H9 (cell line): ENCODE data around the gene VAV2. TPM values are rescaled to one million over a fixed set of nuclear protein-coding genes. Genes with fewer than 3 reads are reported as not detected.

Experiments used
- DNase-seq: peaks from one replicate; pipeline ENCODE4 v3.0.0-alpha.2; 2017
- H2AFZ ChIP-seq: one replicate; pipeline ENCODE4 v1.6.1; 2013; ENCODE audit warnings: mild to moderate bottlenecking, low read length, control low read depth, moderate library complexity
- H2AK5ac ChIP-seq: 2 replicates; pipeline ENCODE4 v1.6.1; 2013; ENCODE audit warnings: low read length, control low read depth, mixed read lengths; ENCODE audit not compliant: insufficient read length
- H2BK120ac ChIP-seq: one replicate; pipeline ENCODE4 v1.6.1; 2013; ENCODE audit warnings: low read depth, mild to moderate bottlenecking, low read length, control low read depth, inconsistent platforms; ENCODE audit not compliant: poor library complexity, severe bottlenecking
- H2BK12ac ChIP-seq: 2 replicates; pipeline ENCODE4 v1.6.1; 2013; ENCODE audit warnings: low read length, control low read depth, mixed read lengths, low read depth; ENCODE audit not compliant: insufficient read length
- H2BK15ac ChIP-seq: 2 replicates; pipeline ENCODE4 v1.6.1; 2013; ENCODE audit warnings: low read depth, low read length, control low read depth
- H2BK20ac ChIP-seq: one replicate; pipeline ENCODE4 v1.6.1; 2013; ENCODE audit warnings: low read depth, mild to moderate bottlenecking, low read length, control low read depth, inconsistent platforms; ENCODE audit not compliant: poor library complexity, severe bottlenecking
- H2BK5ac ChIP-seq: 2 replicates; pipeline ENCODE4 v1.6.1; 2013; ENCODE audit warnings: low read length, control low read depth, mixed read lengths; ENCODE audit not compliant: insufficient read length
- H3K14ac ChIP-seq: 2 replicates; pipeline ENCODE4 v1.6.1; 2013; ENCODE audit warnings: low read length, control low read depth; ENCODE audit not compliant: insufficient read depth
- H3K18ac ChIP-seq: 2 replicates; pipeline ENCODE4 v1.6.1; 2013; ENCODE audit warnings: low read depth, mild to moderate bottlenecking, mixed read lengths, low read length, control low read depth; ENCODE audit not compliant: insufficient read length
- H3K23ac ChIP-seq: 2 replicates; pipeline ENCODE4 v1.6.1; 2013; ENCODE audit warnings: low read length, control low read depth, mixed read lengths, low read depth; ENCODE audit not compliant: insufficient read length
- H3K23me2 ChIP-seq: 2 replicates; pipeline ENCODE4 v1.6.1; 2013; ENCODE audit warnings: low read depth, mild to moderate bottlenecking, mixed read lengths, low read length, control low read depth; ENCODE audit not compliant: insufficient read length, poor library complexity, severe bottlenecking
- H3K27ac ChIP-seq: 2 replicates; pipeline ENCODE4 v1.5.1; 2013; ENCODE audit warnings: low read length, control low read depth, mixed read lengths, low read depth; ENCODE audit not compliant: insufficient read length
- H3K27me3 ChIP-seq: 2 replicates; pipeline ENCODE4 v1.6.1; 2013; ENCODE audit warnings: low read length, control low read depth, inconsistent platforms; ENCODE audit not compliant: insufficient read depth
- H3K4ac ChIP-seq: 2 replicates; pipeline ENCODE4 v1.6.1; 2013; ENCODE audit warnings: low read depth, mild to moderate bottlenecking, control low read depth, inconsistent platforms, low read length, moderate library complexity
- H3K4me1 ChIP-seq: 2 replicates; pipeline ENCODE4 v1.6.1; 2013; ENCODE audit warnings: low read length, control low read depth, inconsistent platforms; ENCODE audit not compliant: insufficient read depth
- H3K4me2 ChIP-seq: 2 replicates; pipeline ENCODE4 v1.6.1; 2013; ENCODE audit warnings: low read length, control low read depth, mixed read lengths; ENCODE audit not compliant: insufficient read length, insufficient read depth
- H3K56ac ChIP-seq: 2 replicates; pipeline ENCODE4 v1.6.1; 2013; ENCODE audit warnings: low read depth, mild to moderate bottlenecking, mixed read lengths, low read length, control low read depth; ENCODE audit not compliant: insufficient read length
- H3K79me1 ChIP-seq: 2 replicates; pipeline ENCODE4 v1.6.1; 2013; ENCODE audit warnings: low read depth, mild to moderate bottlenecking, moderate library complexity, low read length, control low read depth, inconsistent platforms; ENCODE audit not compliant: insufficient read depth, poor library complexity, severe bottlenecking
- H3K79me2 ChIP-seq: 2 replicates; pipeline ENCODE4 v1.6.1; 2013; ENCODE audit warnings: low read length, control low read depth, inconsistent platforms; ENCODE audit not compliant: insufficient read depth
- H3K9ac ChIP-seq: 2 replicates; pipeline ENCODE4 v1.6.1; 2013; ENCODE audit warnings: low read length, control low read depth, mixed read lengths; ENCODE audit not compliant: insufficient read length; ENCODE audit errors: extremely low read depth
- H3K9me3 ChIP-seq: one replicate; pipeline ENCODE4 v1.6.1; 2013; ENCODE audit warnings: low read depth, low read length, inconsistent platforms; ENCODE audit not compliant: control insufficient read depth
- H3T11ph ChIP-seq: one replicate; pipeline ENCODE4 v1.6.1; 2013; ENCODE audit warnings: mild to moderate bottlenecking, low read length, control low read depth, inconsistent platforms
- H4K20me1 ChIP-seq: one replicate; pipeline ENCODE4 v1.6.1; 2013; ENCODE audit not compliant: control insufficient read depth, insufficient read length, insufficient read depth
- H4K5ac ChIP-seq: 2 replicates; pipeline ENCODE4 v1.6.1; 2013; ENCODE audit warnings: low read depth, mild to moderate bottlenecking, mixed read lengths, low read length, control low read depth; ENCODE audit not compliant: insufficient read length
- H4K8ac ChIP-seq: replicated peaks from 2 replicates; pipeline ENCODE4 v1.6.1; 2013; ENCODE audit warnings: low read length, control low read depth, mixed read lengths, low read depth; ENCODE audit not compliant: insufficient read length
- H4K91ac ChIP-seq: 2 replicates; pipeline ENCODE4 v1.6.1; 2013; ENCODE audit warnings: low read depth, mild to moderate bottlenecking, moderate library complexity, mixed read lengths, low read length, control low read depth; ENCODE audit not compliant: insufficient read length
- H3K27ac Mint-ChIP-seq, 3 experiments: 2 replicates in 2 of 3; 3 replicates in 1 of 3; pipeline ENCODE4 v1.8.0; 2020 to 2021; ENCODE audit warnings: mixed read lengths in 3 of 3, mild to moderate bottlenecking in 1 of 3, moderate library complexity in 1 of 3
- H3K27me3 Mint-ChIP-seq: 2 replicates; pipeline ENCODE4 v1.8.0; 2021; ENCODE audit warnings: low read depth, mild to moderate bottlenecking, moderate library complexity, mixed read lengths
- H3K36me3 Mint-ChIP-seq, 3 experiments: 2 replicates in 2 of 3; 3 replicates in 1 of 3; pipeline ENCODE4 v1.8.0; 2020 to 2021; ENCODE audit warnings: low read depth in 3 of 3, mixed read lengths in 3 of 3; ENCODE audit not compliant: insufficient read depth in 1 of 3
- H3K4me1 Mint-ChIP-seq, 2 experiments: 2 replicates each; pipeline ENCODE4 v1.8.0; 2020; ENCODE audit warnings: mixed read lengths in 2 of 2
- H3K4me3 Mint-ChIP-seq, 2 experiments: 2 replicates in 1 of 2; 3 replicates in 1 of 2; pipeline ENCODE4 v1.8.0; 2020 to 2021; ENCODE audit warnings: mild to moderate bottlenecking in 2 of 2, mixed read lengths in 2 of 2, moderate library complexity in 1 of 2
- H3K9me3 Mint-ChIP-seq, 2 experiments: 2 replicates in 1 of 2; 3 replicates in 1 of 2; pipeline ENCODE4 v1.8.0; 2020; ENCODE audit warnings: mild to moderate bottlenecking in 2 of 2, mixed read lengths in 2 of 2, moderate library complexity in 1 of 2
- CTCF ChIP-seq: fragments of 200-600 bp; sonication (generic); conservative IDR thresholded peaks from 3 replicates; pipeline ENCODE4 v1.8.0; 2021; ENCODE audit warnings: antibody characterized with exemption, mild to moderate bottlenecking
- WGBS: extraction: QIAGEN DNeasy Blood & Tissue Kit; methylation state at CpG from one replicate; pipeline ENCODE4 v1.1.7; 2013; ENCODE audit warnings: missing lambda C conversion rate, low lambda C conversion rate, mixed read lengths; ENCODE audit not compliant: insufficient read length; ENCODE audit errors: extremely low coverage; 5-methylcytosine and 5-hydroxymethylcytosine counted together
- total RNA-seq: library from RNA; stranded (reverse); gene quantifications from 2 replicates; pipeline ENCODE4 v1.2.1, GENCODE V29; 2021

The VAV2 gene
- total RNA-seq, 1 experiment from 2014 or later, result 58.7 TPM

- no peak overlapping the region for H2BK120ac ChIP-seq
- Mint-ChIP-seq H3K9me3 (no peaks in the 10 kb centered on the region), H3K36me3 (peaks cover 0 to 22% (median 11%) of the 10 kb centered on the region in 3 experiments; a peak in 4 of 7 replicates), H3K27ac (no peak overlapping the region), H3K4me3 (no peak overlapping the region), H3K27me3 (no peaks in the 10 kb centered on the region; the same call in 1 of the 2 replicates), H3K4me1 (peaks cover 15 to 28% of the 10 kb centered on the region in 2 experiments)
- H3K18ac ChIP-seq, result no peak overlapping the region
- no peak overlapping the region for H4K5ac ChIP-seq
- H3K14ac ChIP-seq, result no peak overlapping the region
- no peaks in the 10 kb centered on the region for H3K79me1 ChIP-seq
- no peaks in the 10 kb centered on the region for H3K9me3 ChIP-seq
- no peaks in the 10 kb centered on the region for H3K27me3 ChIP-seq
- H4K20me1 ChIP-seq, result no peaks in the 10 kb centered on the region
- H3K23ac ChIP-seq, result no peak overlapping the region
- H2BK20ac ChIP-seq, result no peak overlapping the region
- WGBS, result no CpG with 5 or more reads among the region's 3 CpGs
- no peak overlapping the region for H2AK5ac ChIP-seq
- peaks cover 2% of the 10 kb centered on the region; the same call in 1 of the 2 replicates for H3K4me1 ChIP-seq
- H2AFZ ChIP-seq, result no peak overlapping the region
- no peak overlapping the region for H3K4ac ChIP-seq
- no peak overlapping the region for H4K8ac ChIP-seq
- H2BK12ac ChIP-seq, result no peak overlapping the region
- no peaks in the 10 kb centered on the region for H3K79me2 ChIP-seq
- no peak overlapping the region for H3K56ac ChIP-seq
- H3K9ac ChIP-seq, result no peak overlapping the region
- no peak for DNase-seq
- no peak overlapping the region for H3K27ac ChIP-seq
- no peak overlapping the region for H2BK5ac ChIP-seq
- H3K23me2 ChIP-seq, result no peaks in the 10 kb centered on the region
- H2BK15ac ChIP-seq, result no peak overlapping the region
- H3K4me2 ChIP-seq, result no peak overlapping the region
- no peak for TF ChIP-seq CTCF
- no peak overlapping the region for H4K91ac ChIP-seq
- no peak overlapping the region for H3T11ph ChIP-seq
These were observed 161.4 kb downstream of the VAV2 start for GRCh38 chr9:133830711-133831110.
